ENCODE results near the gene TP53RK. TPM values are rescaled to one million over a fixed set of nuclear protein-coding genes. Genes with fewer than 3 reads are reported as not detected.
A peak's percentile ranks its signal among the peaks of the same experiment; 100 is the strongest.

TP53RK gene
- total RNA-seq, 1 experiment from 2014 or later: 19.2 TPM

DNA sequence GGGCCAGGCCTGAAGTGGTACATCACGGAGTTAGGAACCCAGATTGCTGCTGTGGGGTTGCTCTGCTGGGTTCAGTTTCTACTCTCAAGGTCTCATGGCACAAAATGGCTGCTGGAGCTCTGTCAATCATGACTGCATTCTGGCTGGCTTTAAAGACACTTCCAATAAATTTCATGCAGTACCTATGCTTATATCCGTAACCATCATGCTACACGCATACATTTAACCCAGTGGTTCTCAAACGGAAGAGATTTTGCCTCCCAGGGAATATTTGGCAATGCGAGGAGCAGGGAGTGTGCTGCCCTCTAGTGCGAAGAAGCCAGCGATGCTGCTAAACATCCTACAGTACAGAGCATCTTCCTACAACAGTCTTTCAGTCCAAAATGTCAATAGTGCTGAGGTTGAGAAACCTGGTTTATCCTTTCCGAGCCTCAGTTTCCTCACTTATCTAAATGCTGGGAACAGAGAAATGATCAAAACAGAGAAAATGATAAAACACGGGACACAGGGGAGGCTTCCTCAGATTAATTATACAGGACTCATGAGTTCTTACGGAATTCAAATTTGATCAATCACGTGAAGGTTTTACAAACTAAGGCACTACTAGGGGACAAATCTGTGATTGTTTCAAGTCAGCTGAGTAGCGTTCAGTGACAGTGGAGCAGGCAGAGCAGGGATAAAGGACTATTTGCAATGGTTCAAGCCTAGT, 10.6 kb upstream of the TP53RK start:
- H3K9me3 Mint-ChIP-seq (ENCODE audit: low read depth, unreplicated experiment): no peaks in the 10 kb centered on the region
- H3K27me3 Mint-ChIP-seq (ENCODE audit: unreplicated experiment): peaks cover 8% of the 10 kb centered on the region
- BruUV-seq (replicated peaks): no TSS peak
- CTCF ChIA-PET: interaction anchor here (0.6 kb wide), 1 partner anchor 245 kb away, joined by 4 read pairs; no protein-coding TSS in a partner anchor
- intact Hi-C loops (cut with micrococcal nuclease; ENCODE audit: unreplicated experiment): no loop called here
- peak; percentile 51 for DNase-seq
- H3K4me1 Mint-ChIP-seq (ENCODE audit: low read depth, unreplicated experiment): peaks cover 21% of the 10 kb centered on the region
- H3K27ac Mint-ChIP-seq (ENCODE audit: unreplicated experiment): no peak overlapping the region
- no peaks in the 10 kb centered on the region for H3K36me3 Mint-ChIP-seq (ENCODE audit: insufficient read depth, unreplicated experiment)
- TF ChIP-seq, protein P1, sequence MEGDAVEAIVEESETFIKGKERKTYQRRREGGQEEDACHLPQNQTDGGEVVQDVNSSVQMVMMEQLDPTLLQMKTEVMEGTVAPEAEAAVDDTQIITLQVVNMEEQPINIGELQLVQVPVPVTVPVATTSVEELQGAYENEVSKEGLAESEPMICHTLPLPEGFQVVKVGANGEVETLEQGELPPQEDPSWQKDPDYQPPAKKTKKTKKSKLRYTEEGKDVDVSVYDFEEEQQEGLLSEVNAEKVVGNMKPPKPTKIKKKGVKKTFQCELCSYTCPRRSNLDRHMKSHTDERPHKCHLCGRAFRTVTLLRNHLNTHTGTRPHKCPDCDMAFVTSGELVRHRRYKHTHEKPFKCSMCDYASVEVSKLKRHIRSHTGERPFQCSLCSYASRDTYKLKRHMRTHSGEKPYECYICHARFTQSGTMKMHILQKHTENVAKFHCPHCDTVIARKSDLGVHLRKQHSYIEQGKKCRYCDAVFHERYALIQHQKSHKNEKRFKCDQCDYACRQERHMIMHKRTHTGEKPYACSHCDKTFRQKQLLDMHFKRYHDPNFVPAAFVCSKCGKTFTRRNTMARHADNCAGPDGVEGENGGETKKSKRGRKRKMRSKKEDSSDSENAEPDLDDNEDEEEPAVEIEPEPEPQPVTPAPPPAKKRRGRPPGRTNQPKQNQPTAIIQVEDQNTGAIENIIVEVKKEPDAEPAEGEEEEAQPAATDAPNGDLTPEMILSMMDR (IDR thresholded peaks at IDR 0.05; ENCODE audit: unreplicated experiment): peak; percentile 75
- H3K4me3 Mint-ChIP-seq (ENCODE audit: low read depth, unreplicated experiment): no peak overlapping the region

DNA sequence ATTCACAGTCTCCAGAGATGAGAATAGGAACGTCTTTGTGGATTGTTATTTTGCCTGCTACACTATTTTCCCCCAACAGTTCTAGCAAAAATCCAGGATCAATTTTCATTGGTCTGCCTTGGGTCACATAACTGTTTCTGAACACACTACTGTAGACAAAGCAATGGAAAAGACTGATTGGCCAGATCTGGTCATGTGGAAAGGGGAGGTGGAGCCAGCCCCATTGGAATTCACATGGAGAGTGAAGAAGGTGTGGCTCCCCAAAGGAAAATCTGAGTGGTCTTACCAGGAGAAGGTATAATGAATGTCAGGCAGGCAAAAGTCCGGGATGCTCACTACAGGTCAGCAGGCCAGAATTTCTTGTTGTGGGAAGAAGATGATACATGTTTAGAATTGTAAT, 9.5 kb upstream of the TP53RK start:
- H3K9me3 Mint-ChIP-seq (ENCODE audit: low read depth, unreplicated experiment): no peaks in the 10 kb centered on the region
- TF ChIP-seq, protein P1 (IDR thresholded peaks at IDR 0.05; ENCODE audit: unreplicated experiment): no peak
- peaks cover 8% of the 10 kb centered on the region for H3K27me3 Mint-ChIP-seq (ENCODE audit: unreplicated experiment)
- CTCF ChIA-PET: no interaction called here
- DNase-seq: no peak
- no peaks in the 10 kb centered on the region for H3K36me3 Mint-ChIP-seq (ENCODE audit: insufficient read depth, unreplicated experiment)
- intact Hi-C loops (cut with micrococcal nuclease; ENCODE audit: unreplicated experiment): no loop called here
- no TSS peak for BruUV-seq (replicated peaks)
- H3K4me3 Mint-ChIP-seq (ENCODE audit: low read depth, unreplicated experiment): no peak overlapping the region
- H3K27ac Mint-ChIP-seq (ENCODE audit: unreplicated experiment): no peak overlapping the region
- peaks cover 12% of the 10 kb centered on the region for H3K4me1 Mint-ChIP-seq (ENCODE audit: low read depth, unreplicated experiment)

DNA sequence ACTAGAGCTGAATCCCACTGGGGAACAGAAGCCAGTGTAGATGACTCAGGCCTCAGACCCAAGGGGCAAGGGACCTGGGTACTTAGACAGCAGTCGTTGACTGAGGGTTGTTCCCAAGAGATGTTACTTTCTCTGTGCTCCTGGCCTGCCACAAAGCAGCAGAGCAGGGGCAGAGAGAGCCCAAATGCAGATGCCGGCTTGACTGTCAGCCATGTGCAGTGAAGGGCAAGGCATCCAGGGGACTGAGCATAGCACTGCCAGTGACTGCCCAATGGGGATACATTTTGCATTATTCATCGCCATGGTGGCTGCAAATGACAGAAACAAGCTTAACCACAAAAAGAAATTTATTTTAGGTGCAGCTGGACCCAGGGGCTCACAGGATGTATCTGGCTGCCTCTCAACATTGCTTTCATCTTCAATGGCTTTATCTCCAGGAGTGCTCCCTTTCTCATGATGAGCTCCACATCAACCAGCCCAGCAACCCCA, 7.6 kb upstream of the TP53RK start:
- Mint-ChIP-seq H3K9me3 (ENCODE audit: low read depth, unreplicated experiment) (peaks cover 1% of the 10 kb centered on the region), H3K36me3 (ENCODE audit: insufficient read depth, unreplicated experiment) (no peaks in the 10 kb centered on the region), H3K4me3 (ENCODE audit: low read depth, unreplicated experiment) (no peak overlapping the region), H3K27me3 (ENCODE audit: unreplicated experiment) (peaks cover 8% of the 10 kb centered on the region), H3K27ac (ENCODE audit: unreplicated experiment) (no peak overlapping the region), H3K4me1 (ENCODE audit: low read depth, unreplicated experiment) (peaks cover 12% of the 10 kb centered on the region)
- no peak for DNase-seq
- TF ChIP-seq, protein P1 (IDR thresholded peaks at IDR 0.05; ENCODE audit: unreplicated experiment): no peak
- CTCF ChIA-PET: interaction anchor here (0.5 to 0.9 kb wide), 2 partner anchors 43 to 323 kb away, joined by 4 to 7 read pairs; no protein-coding TSS in a partner anchor
- no TSS peak for BruUV-seq (replicated peaks)
- intact Hi-C loops (cut with micrococcal nuclease; ENCODE audit: unreplicated experiment): no loop called here

DNA sequence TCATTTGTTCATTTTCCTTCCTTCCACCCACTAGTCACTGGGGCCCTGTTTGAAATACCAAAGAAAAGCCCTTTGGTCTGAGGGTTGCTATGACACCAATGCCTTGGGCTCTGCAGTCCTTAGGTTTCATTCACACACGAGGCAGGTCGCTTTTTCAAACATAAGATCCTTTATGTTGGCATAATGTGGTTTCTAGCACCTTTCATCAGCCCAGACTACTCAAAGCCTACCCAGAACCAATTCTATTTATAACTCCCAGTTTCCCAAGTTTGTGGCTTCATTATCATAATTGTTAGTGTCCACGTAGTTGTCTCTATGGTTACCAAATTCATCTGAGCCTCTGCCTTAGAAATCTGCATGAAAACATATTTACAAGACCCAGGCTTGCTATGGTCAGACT, 6.6 kb upstream of the TP53RK start:
- no peak for DNase-seq
- H3K36me3 Mint-ChIP-seq (ENCODE audit: insufficient read depth, unreplicated experiment): no peaks in the 10 kb centered on the region
- H3K4me1 Mint-ChIP-seq (ENCODE audit: low read depth, unreplicated experiment): peaks cover 11% of the 10 kb centered on the region
- intact Hi-C loops (cut with micrococcal nuclease; ENCODE audit: unreplicated experiment): no loop called here
- CTCF ChIA-PET: no interaction called here
- TF ChIP-seq, protein P1 (IDR thresholded peaks at IDR 0.05; ENCODE audit: unreplicated experiment): no peak
- H3K9me3 Mint-ChIP-seq (ENCODE audit: low read depth, unreplicated experiment): peaks cover 5% of the 10 kb centered on the region
- no peak overlapping the region for H3K4me3 Mint-ChIP-seq (ENCODE audit: low read depth, unreplicated experiment)
- H3K27ac Mint-ChIP-seq (ENCODE audit: unreplicated experiment): no peak overlapping the region
- no TSS peak for BruUV-seq (replicated peaks)
- peaks cover 5% of the 10 kb centered on the region for H3K27me3 Mint-ChIP-seq (ENCODE audit: unreplicated experiment)

Data from Calu3 (cell line).